MM.1S (cell line): ENCODE data around the gene SLC7A9.
"Not testable (repeated sequence)": the region's sequence is repeated elsewhere in the genome, so short reads cannot be mapped to it uniquely, and the experiment has no call there.

Source experiments
- DNase-seq: peaks from one replicate; pipeline ENCODE4 v3.0.0-alpha.2; 2015
- H2AFZ ChIP-seq: fragments of 300-600 bp; sonication (generic); 2 replicates; pipeline ENCODE4 v1.6.0; 2016; ENCODE audit warnings: antibody characterized with exemption, low read length
- H3F3A ChIP-seq: fragments of 300-600 bp; sonication (generic); 2 replicates; pipeline ENCODE4 v1.6.1; 2016; ENCODE audit warnings: mild to moderate bottlenecking, antibody characterized with exemption, low read length, moderate library complexity, mixed read lengths; ENCODE audit not compliant: insufficient read depth
- H3K27ac ChIP-seq: fragments of 300-600 bp; sonication (generic); 2 replicates; pipeline ENCODE4 v1.5.1; 2016; ENCODE audit warnings: mild to moderate bottlenecking, low read length
- H3K27me3 ChIP-seq: fragments of 300-600 bp; sonication (generic); replicated peaks from 2 replicates; pipeline ENCODE4 v1.6.0; 2016; ENCODE audit warnings: low read length; ENCODE audit not compliant: insufficient read depth
- H3K36me3 ChIP-seq: fragments of 300-600 bp; sonication (generic); replicated peaks from 2 replicates; pipeline ENCODE4 v1.6.1; 2016; ENCODE audit warnings: mild to moderate bottlenecking, low read length, mixed read lengths; ENCODE audit not compliant: insufficient read depth
- H3K4me1 ChIP-seq: fragments of 300-600 bp; sonication (generic); 2 replicates; pipeline ENCODE4 v1.6.1; 2016; ENCODE audit warnings: low read length, mixed read lengths
- H3K4me2 ChIP-seq: fragments of 300-600 bp; sonication (generic); 2 replicates; pipeline ENCODE4 v1.6.0; 2016; ENCODE audit warnings: low read depth, low read length
- H3K4me3 ChIP-seq: fragments of 300-600 bp; sonication (generic); 2 replicates; pipeline ENCODE4 v1.5.1; 2016; ENCODE audit warnings: low read length, mixed read lengths
- H3K79me2 ChIP-seq: fragments of 300-600 bp; sonication (generic); 2 replicates; pipeline ENCODE4 v1.6.1; 2016; ENCODE audit warnings: mixed run types, low read length, mixed read lengths
- H3K9ac ChIP-seq: fragments of 300-600 bp; sonication (generic); 2 replicates; pipeline ENCODE4 v1.6.1; 2016; ENCODE audit warnings: low read length, mixed read lengths
- H3K9me2 ChIP-seq: fragments of 300-600 bp; sonication (generic); replicated peaks from 2 replicates; pipeline ENCODE4 v1.6.1; 2016; ENCODE audit warnings: mild to moderate bottlenecking, low read length, mixed read lengths; ENCODE audit not compliant: insufficient read depth
- H3K9me3 ChIP-seq: fragments of 300-600 bp; sonication (generic); replicated peaks from 2 replicates; pipeline ENCODE4 v1.6.1; 2016; ENCODE audit warnings: mild to moderate bottlenecking, low read length, mixed read lengths; ENCODE audit not compliant: insufficient read depth
- H4K20me1 ChIP-seq: fragments of 300-600 bp; sonication (generic); 2 replicates; pipeline ENCODE4 v1.6.1; 2016; ENCODE audit warnings: mild to moderate bottlenecking, low read length, moderate library complexity, mixed read lengths; ENCODE audit not compliant: insufficient read depth
- CTCF ChIP-seq: fragments of 300-600 bp; sonication (generic); IDR thresholded peaks from 2 replicates; pipeline ENCODE4 v1.5.1; 2016; ENCODE audit warnings: antibody characterized with exemption, low read length, mixed read lengths
- EZH2 ChIP-seq: fragments of 300-600 bp; sonication (generic); optimal IDR thresholded peaks from 2 replicates; pipeline ENCODE3; 2017; ENCODE audit warnings: low read depth, mild to moderate bottlenecking, antibody characterized with exemption, low read length, mixed read lengths
- EZH2phosphoT487 ChIP-seq: fragments of 300-600 bp; sonication (generic); IDR thresholded peaks from 2 replicates; pipeline ENCODE4 v1.6.1; 2018; ENCODE audit warnings: antibody characterized with exemption, low read length

SLC7A9 gene

DNA sequence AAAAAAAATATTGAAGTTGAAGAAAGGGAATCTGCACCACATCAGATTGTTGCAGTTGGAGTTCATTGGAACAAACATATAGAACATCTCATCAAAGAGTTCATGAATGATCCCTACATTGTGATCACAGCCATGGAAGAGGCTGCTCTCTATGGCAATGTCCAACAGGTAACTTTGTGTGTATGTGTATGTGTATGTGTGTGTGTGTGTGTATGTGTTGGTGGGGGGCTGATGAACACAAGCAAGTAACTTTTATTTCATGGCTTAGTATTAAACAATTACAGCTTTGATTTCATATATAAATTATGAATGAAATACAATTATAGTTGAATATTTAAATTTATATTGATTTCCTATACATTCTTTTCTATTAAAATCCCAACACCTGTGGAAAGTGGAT lies 69.4 kb downstream of the SLC7A9 start:
- no peaks in the 10 kb centered on the region for H4K20me1 ChIP-seq
- no peaks in the 10 kb centered on the region for H3K4me1 ChIP-seq
- H3K27me3 ChIP-seq, result no peaks in the 10 kb centered on the region
- no peak for DNase-seq
- no peaks in the 10 kb centered on the region for H3K9me2 ChIP-seq
- no peaks in the 10 kb centered on the region for H3K79me2 ChIP-seq
- no peaks in the 10 kb centered on the region for H3F3A ChIP-seq
- no peaks in the 10 kb centered on the region for H3K36me3 ChIP-seq
- no peak overlapping the region for H3K4me3 ChIP-seq
- H3K27ac ChIP-seq, result no peak overlapping the region
- no peak for TF ChIP-seq EZH2phosphoT487
- no peak for TF ChIP-seq CTCF
- TF ChIP-seq EZH2, result no peak
- H3K9ac ChIP-seq, result no peak overlapping the region
- no peak overlapping the region for H3K4me2 ChIP-seq
- no peak overlapping the region for H2AFZ ChIP-seq
- no peaks in the 10 kb centered on the region for H3K9me3 ChIP-seq

GRCh38 chr19:32798201-32798600 lies 71.4 kb downstream of the SLC7A9 start:
- Histone ChIP-seq H3K9me2 (no peaks in the 10 kb centered on the region), H3K27ac (no peak overlapping the region)
- no peak for DNase-seq

DNA sequence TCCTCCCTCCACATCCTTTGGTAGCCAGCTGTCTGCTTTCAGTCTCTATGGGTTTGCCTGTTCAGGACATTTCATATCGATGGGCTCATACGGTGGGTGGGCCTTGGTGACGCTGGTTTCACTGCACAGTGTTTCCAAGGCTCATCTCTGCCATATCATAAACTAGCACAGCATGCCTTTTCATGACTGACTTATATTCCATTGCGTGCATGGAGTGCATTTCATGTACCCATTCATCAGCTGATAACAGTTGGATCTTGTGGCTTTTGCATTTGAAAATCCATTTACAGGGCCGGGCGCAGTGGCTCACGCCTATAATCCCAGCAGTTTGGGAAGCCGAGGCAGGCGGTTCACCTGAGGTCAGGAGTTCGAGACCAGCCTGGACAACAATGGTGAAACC lies 80.1 kb downstream of the SLC7A9 start:
- no peaks in the 10 kb centered on the region for H3K36me3 ChIP-seq
- H3K79me2 ChIP-seq, result no peaks in the 10 kb centered on the region
- H4K20me1 ChIP-seq, result no peaks in the 10 kb centered on the region
- no peak overlapping the region for H3K9ac ChIP-seq
- no peaks in the 10 kb centered on the region for H3K27me3 ChIP-seq
- TF ChIP-seq CTCF (no peak), EZH2phosphoT487 (no peak), EZH2 (no peak)
- no peaks in the 10 kb centered on the region for H3K9me2 ChIP-seq
- H3K9me3 ChIP-seq, result no peaks in the 10 kb centered on the region
- H3K4me3 ChIP-seq, result no peak overlapping the region
- no peaks in the 10 kb centered on the region for H3K4me1 ChIP-seq
- no peaks in the 10 kb centered on the region for H3F3A ChIP-seq
- DNase-seq, result no peak
- H3K4me2 ChIP-seq, result no peak overlapping the region
- no peak overlapping the region for H3K27ac ChIP-seq
- H2AFZ ChIP-seq, result no peak overlapping the region

More at GRCh38 chr19:32798201-32798600, 71.4 kb downstream of the SLC7A9 start:
- Histone ChIP-seq H3K9me3 (no peaks in the 10 kb centered on the region), H2AFZ (no peak overlapping the region), H3K79me2 (no peaks in the 10 kb centered on the region), H3K4me1 (no peaks in the 10 kb centered on the region), H3K36me3 (no peaks in the 10 kb centered on the region), H3K4me3 (no peak overlapping the region), H3K27me3 (no peaks in the 10 kb centered on the region), H3F3A (no peaks in the 10 kb centered on the region), H3K9ac (no peak overlapping the region), H4K20me1 (no peaks in the 10 kb centered on the region), H3K4me2 (no peak overlapping the region)
- no peak for TF ChIP-seq EZH2
- TF ChIP-seq CTCF, result no peak
- no peak for TF ChIP-seq EZH2phosphoT487

- not testable (repeated sequence) for DNase-seq, H3K4me1 ChIP-seq, H3K27me3 ChIP-seq, H3F3A ChIP-seq, H3K4me2 ChIP-seq, H3K36me3 ChIP-seq, H4K20me1 ChIP-seq, H3K79me2 ChIP-seq, H3K9me3 ChIP-seq, H3K9me2 ChIP-seq, H3K27ac ChIP-seq, H3K9ac ChIP-seq, H3K4me3 ChIP-seq, H2AFZ ChIP-seq
These were observed 81.7 kb downstream of the SLC7A9 start for GRCh38 chr19:32787895-32788294.

GRCh38 chr19:32787161-32787813 lies 82.3 kb downstream of the SLC7A9 start:
- H3K9ac ChIP-seq, H3K4me3 ChIP-seq, H2AFZ ChIP-seq, H3K4me1 ChIP-seq, H3K79me2 ChIP-seq, H3F3A ChIP-seq, H3K9me3 ChIP-seq, H3K27me3 ChIP-seq, H3K27ac ChIP-seq, H4K20me1 ChIP-seq, H3K4me2 ChIP-seq, H3K9me2 ChIP-seq, DNase-seq, H3K36me3 ChIP-seq: not testable (repeated sequence)

GRCh38 chr19:32782089-32782488 lies 87.5 kb downstream of the SLC7A9 start:
- not testable (repeated sequence) for H3K4me2 ChIP-seq, H2AFZ ChIP-seq, H3K4me1 ChIP-seq, H3F3A ChIP-seq, H3K79me2 ChIP-seq, H3K9me3 ChIP-seq, DNase-seq, H3K27me3 ChIP-seq, H3K4me3 ChIP-seq, H3K9me2 ChIP-seq, H3K27ac ChIP-seq, H3K36me3 ChIP-seq, H4K20me1 ChIP-seq, H3K9ac ChIP-seq
